HepG2 (cell line): Measurements from ENCODE around the gene TNXB. TPM values are rescaled to one million over a fixed set of nuclear protein-coding genes. Genes with fewer than 3 reads are reported as not detected.
"Not testable (repeated sequence)": the region's sequence is repeated elsewhere in the genome, so short reads cannot be mapped to it uniquely, and the experiment has no call there.

Experiments used
- ATAC-seq: fragments of 200-7000 bp; cut with Tn5 transposase; 3 replicates; pipeline ENCODE4 v1.9.1; 2020; ENCODE audit warnings: mild to moderate bottlenecking, moderate library complexity
- BruUV-seq: library from RNA; stranded (reverse); fragments of 400-500 nt; replicated peaks from 2 replicates; lab custom pipeline; 2021; lab: Mats Ljungman, UMichigan
- CTCF ChIA-PET: fragments of 300-600 bp; formaldehyde crosslinking; extraction: SDS; loops from one replicate; lab custom pipeline; 2021; ENCODE audit warnings: low total read pairs, inconsistent platforms, low intra/inter-chr PET ratio; lab: Yijun Ruan, JAX
- POLR2A ChIA-PET: fragments of 350-600 bp; sonication (Branson Sonifier 250); formaldehyde crosslinking; loops from one replicate; lab custom pipeline; 2020; ENCODE audit warnings: antibody characterized with exemption, inconsistent platforms; lab: Yijun Ruan, JAX
- DNase-seq: peaks from one replicate; pipeline ENCODE4 v3.0.0-alpha.2; 2015; ENCODE audit warnings: low spot score
- FAIRE-seq: peaks from 3 replicates; lab custom pipeline; 2011; peaks lifted over from hg19 to GRCh38; lab: Jason Lieb, UNC
- H2AFZ ChIP-seq: one replicate; pipeline ENCODE4 v1.6.1; 2011; ENCODE audit warnings: low read length, inconsistent platforms
- H3K27ac ChIP-seq: fragments of 300-600 bp; 3 replicates; pipeline ENCODE4 v1.8.0; 2011; ENCODE audit warnings: mixed run types, mild to moderate bottlenecking, mixed read lengths, low read length, inconsistent platforms; ENCODE audit not compliant: insufficient read depth; ENCODE audit errors: extremely low read length
- H3K27me3 ChIP-seq, 2 experiments: fragments of 200-600 bp in 1 of 2; 2 replicates in 1 of 2; 3 replicates in 1 of 2; pipeline versions ENCODE4 v1.6.0 to v1.8.0; 2011; ENCODE audit warnings: low read length in 2 of 2, mild to moderate bottlenecking in 2 of 2, moderate library complexity in 2 of 2, inconsistent platforms in 1 of 2; ENCODE audit not compliant: insufficient read depth in 2 of 2, control insufficient read depth in 1 of 2
- H3K36me3 ChIP-seq, 2 experiments: fragments of 200-600 bp in 1 of 2; replicated peaks in 1 of 2; 2 replicates in 1 of 2; 3 replicates in 1 of 2; pipeline versions ENCODE4 v1.5.1 to v1.8.0; 2011; ENCODE audit warnings: low read length in 2 of 2, inconsistent platforms in 1 of 2; ENCODE audit not compliant: insufficient read depth in 2 of 2, control insufficient read depth in 1 of 2
- H3K4me1 ChIP-seq: 2 replicates; pipeline ENCODE4 v1.5.1; 2012; ENCODE audit warnings: low read length, inconsistent platforms; ENCODE audit not compliant: insufficient read depth
- H3K4me2 ChIP-seq: 2 replicates; pipeline ENCODE4 v1.6.0; 2011; ENCODE audit warnings: low read depth, low read length, inconsistent platforms
- H3K4me3 ChIP-seq, 3 experiments: fragments of 200-600 bp in 1 of 3; sonication (generic), shearing (Covaris generic) in 1 of 3; replicated peaks in 1 of 3; 2 replicates each; pipeline ENCODE4 v1.5.1; 2011 to 2016; ENCODE audit warnings: low read length in 3 of 3, inconsistent platforms in 2 of 3, low read depth in 2 of 3, mild to moderate bottlenecking in 2 of 3, control low read depth in 1 of 3, mixed read lengths in 1 of 3; ENCODE audit not compliant: insufficient read depth in 1 of 3
- H3K79me2 ChIP-seq: one replicate; pipeline ENCODE4 v1.6.1; 2011; ENCODE audit warnings: low read length, inconsistent platforms; ENCODE audit not compliant: insufficient read depth
- H3K9ac ChIP-seq: 2 replicates; pipeline ENCODE4 v1.6.0; 2011; ENCODE audit warnings: mild to moderate bottlenecking, low read depth, low read length, inconsistent platforms; ENCODE audit not compliant: insufficient read depth
- H3K9me3 ChIP-seq: 2 replicates; pipeline ENCODE4 v1.5.1; 2012; ENCODE audit warnings: mild to moderate bottlenecking, low read length
- H4K20me1 ChIP-seq: 2 replicates; pipeline ENCODE4 v1.6.0; 2011; ENCODE audit warnings: inconsistent platforms, mild to moderate bottlenecking, low read length, moderate library complexity; ENCODE audit not compliant: insufficient read depth
- HNF4A ChIP-seq: sonication (generic); formaldehyde crosslinking; IDR thresholded peaks from 2 replicates; pipeline ENCODE4 v1.4.0; 2020; ENCODE audit warnings: missing genetic modification reagents
- WGBS: methylation state at CpG from one replicate; pipeline ENCODE4 v1.1.6; 2017; ENCODE audit warnings: low lambda C conversion rate; 5-methylcytosine and 5-hydroxymethylcytosine counted together
- in situ Hi-C: cut with HindIII; loops from 2 replicates; pipeline ENCODE4 v1.10.0; 2017; ENCODE audit warnings: low pct_unique_long_range_greater_than_20kb; ENCODE audit not compliant: extremely low pct_ligation_motif_present
- intact Hi-C: fragments of 100-400 bp; cut with micrococcal nuclease; formaldehyde crosslinking; loops from one replicate; pipeline ENCODE4 v1.10.0; 2022; ENCODE audit not compliant: unreplicated experiment
- polyA plus RNA-seq, 8 experiments: library from polyadenylated mRNA; depleted of rRNA in 3 of 8; stranded (reverse) in 7 of 8; unstranded in 1 of 8; fragments of >200 nt; fragmentation: Illumina TruSeq in 4 of 8; extraction: Trizol in 4 of 8; gene quantifications; 2 replicates each; pipeline versions ENCODE4 v1.2.1 to v1.2.3, GENCODE V29; 2011 to 2016; ENCODE audit warnings: low read depth in 4 of 8, missing spikeins in 1 of 8, mixed read lengths in 1 of 8; ENCODE audit not compliant: insufficient read depth in 1 of 8
- total RNA-seq, 5 experiments: library from RNA; depleted of rRNA; stranded (reverse); fragments of >200 nt; fragmentation: Illumina TruSeq; extraction: Trizol; gene quantifications; 2 replicates each; pipeline ENCODE4 v1.2.3, GENCODE V29; 2016; ENCODE audit warnings: low read depth in 1 of 5
- TF ChIP-seq, protein P1 (sequence below): sonication (generic); formaldehyde crosslinking; IDR thresholded peaks from 2 replicates; pipeline ENCODE4 v1.4.0; 2020; ENCODE audit warnings: missing genetic modification reagents

Gene TNXB
- total and polyA plus RNA-seq, 2 of the 13 experiments (the other 11 are each of a cell fraction or from before 2014, with no cell fraction given) = 1.6 to 2.7 TPM

GRCh38 chr6:32037136-32037535 is 72.0 kb downstream of the TNXB start:
- H3K9me3 ChIP-seq, H3K36me3 ChIP-seq, H3K27me3 ChIP-seq, H3K4me2 ChIP-seq, H3K27ac ChIP-seq, H4K20me1 ChIP-seq, in situ Hi-C loops, H3K9ac ChIP-seq, DNase-seq, FAIRE-seq, CTCF ChIA-PET, H2AFZ ChIP-seq, intact Hi-C loops, POLR2A ChIA-PET, ATAC-seq, H3K79me2 ChIP-seq, BruUV-seq, H3K4me3 ChIP-seq: not testable (repeated sequence)
- TF ChIP-seq, protein P1, sequence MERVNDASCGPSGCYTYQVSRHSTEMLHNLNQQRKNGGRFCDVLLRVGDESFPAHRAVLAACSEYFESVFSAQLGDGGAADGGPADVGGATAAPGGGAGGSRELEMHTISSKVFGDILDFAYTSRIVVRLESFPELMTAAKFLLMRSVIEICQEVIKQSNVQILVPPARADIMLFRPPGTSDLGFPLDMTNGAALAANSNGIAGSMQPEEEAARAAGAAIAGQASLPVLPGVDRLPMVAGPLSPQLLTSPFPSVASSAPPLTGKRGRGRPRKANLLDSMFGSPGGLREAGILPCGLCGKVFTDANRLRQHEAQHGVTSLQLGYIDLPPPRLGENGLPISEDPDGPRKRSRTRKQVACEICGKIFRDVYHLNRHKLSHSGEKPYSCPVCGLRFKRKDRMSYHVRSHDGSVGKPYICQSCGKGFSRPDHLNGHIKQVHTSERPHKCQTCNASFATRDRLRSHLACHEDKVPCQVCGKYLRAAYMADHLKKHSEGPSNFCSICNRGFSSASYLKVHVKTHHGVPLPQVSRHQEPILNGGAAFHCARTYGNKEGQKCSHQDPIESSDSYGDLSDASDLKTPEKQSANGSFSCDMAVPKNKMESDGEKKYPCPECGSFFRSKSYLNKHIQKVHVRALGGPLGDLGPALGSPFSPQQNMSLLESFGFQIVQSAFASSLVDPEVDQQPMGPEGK (CRISPR knock-in tag) = 0 out of 2 replicates have a peak, but pooled peaks have one; percentile 27
- peak; percentile 62 for TF ChIP-seq HNF4A (CRISPR knock-in tag)
- 95% methylated on average over 5 of the region's 5 CpGs for WGBS
- H3K4me1 ChIP-seq = peaks cover 35% of the 10 kb centered on the region

DNA sequence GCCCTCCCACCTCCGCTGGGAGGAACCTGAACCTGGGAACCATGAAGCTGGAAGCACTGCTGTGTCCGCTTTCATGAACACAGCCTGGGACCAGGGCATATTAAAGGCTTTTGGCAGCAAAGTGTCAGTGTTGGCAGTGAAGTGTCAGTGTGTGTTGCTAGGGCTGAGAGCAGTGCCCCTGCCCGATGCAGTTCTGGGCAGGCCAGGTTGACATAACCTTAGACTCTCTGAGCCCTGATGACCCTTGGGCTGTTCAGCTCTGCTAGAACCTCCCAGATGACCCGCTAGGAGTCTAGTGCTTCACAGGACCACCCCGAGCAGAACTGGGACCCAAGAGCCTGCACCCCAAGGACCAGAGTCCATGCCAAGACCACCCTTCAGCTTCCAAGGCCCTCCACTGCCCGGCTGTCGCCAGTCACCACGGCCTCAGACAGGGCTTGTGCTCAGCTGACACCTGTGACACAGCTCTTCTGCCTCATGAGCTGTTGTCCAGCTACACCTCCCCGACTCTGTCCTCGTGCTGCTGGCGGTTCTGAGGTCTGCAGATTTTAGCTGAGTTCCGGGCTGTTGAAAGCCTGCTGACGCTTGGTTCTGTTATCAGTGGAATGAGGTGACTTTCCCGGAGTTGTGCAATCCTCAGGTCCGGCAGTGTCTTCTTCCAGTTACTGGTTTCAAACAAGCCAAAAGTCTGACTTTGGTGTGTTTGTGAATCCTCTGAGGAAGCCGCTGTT is 73.7 kb downstream of the TNXB start:
- H3K4me2 ChIP-seq, H3K27ac ChIP-seq, H4K20me1 ChIP-seq, H3K27me3 ChIP-seq, H3K4me3 ChIP-seq, POLR2A ChIA-PET, H3K9me3 ChIP-seq, H2AFZ ChIP-seq, H3K36me3 ChIP-seq, intact Hi-C loops, in situ Hi-C loops, DNase-seq, CTCF ChIA-PET, H3K9ac ChIP-seq, H3K79me2 ChIP-seq: not testable (repeated sequence)
- WGBS = no CpG with 5 or more reads among the region's 16 CpGs
- TSS peak; percentile 70 for BruUV-seq
- ATAC-seq (peak; percentile 77), FAIRE-seq (peak; percentile 100)
- H3K4me1 ChIP-seq = peaks cover 35% of the 10 kb centered on the region

GRCh38 chr6:32029553-32029952 is 79.6 kb downstream of the TNXB start:
- POLR2A ChIA-PET, H3K27ac ChIP-seq, H2AFZ ChIP-seq, H3K9ac ChIP-seq, H3K4me1 ChIP-seq, ATAC-seq, H3K79me2 ChIP-seq, H3K9me3 ChIP-seq, intact Hi-C loops, FAIRE-seq, H3K4me3 ChIP-seq, H4K20me1 ChIP-seq, H3K36me3 ChIP-seq, H3K4me2 ChIP-seq, H3K27me3 ChIP-seq, DNase-seq, CTCF ChIA-PET, in situ Hi-C loops: not testable (repeated sequence)
- WGBS = 88% methylated on average over 8 of the region's 14 CpGs
- TSS peak; percentile 23 for BruUV-seq
